NT2/D1 (cell line): ENCODE measurements around the gene ZNF467.

ENCODE experiments used
- SUZ12 ChIP-seq: IDR thresholded peaks from 2 replicates; pipeline ENCODE4 v1.6.1; 2011; ENCODE audit not compliant: insufficient read length, insufficient read depth; ENCODE audit errors: extremely low read depth
- YY1 ChIP-seq: IDR thresholded peaks from 2 replicates; pipeline ENCODE4 v1.6.1; 2011; ENCODE audit not compliant: insufficient read length, insufficient read depth
- ZNF274 ChIP-seq: IDR thresholded peaks from 2 replicates; pipeline ENCODE4 v1.6.1; 2011; ENCODE audit warnings: mild to moderate bottlenecking, low read depth, low read length

GRCh38 chr7:149822353-149822943 is 49.1 kb upstream of the ZNF467 start:
- TF ChIP-seq SUZ12, result no peak
- no peak for TF ChIP-seq YY1
- TF ChIP-seq ZNF274, result no peak
